ENCODE data around the gene SYTL3. TPM values are rescaled to one million over a fixed set of nuclear protein-coding genes. Genes with fewer than 3 reads are reported as not detected.

The SYTL3 gene
- total and polyA plus RNA-seq, 2 of the 8 experiments (the other 6 are each of a cell fraction or from before 2014, with no cell fraction given): 0.27 to 0.99 TPM

DNA sequence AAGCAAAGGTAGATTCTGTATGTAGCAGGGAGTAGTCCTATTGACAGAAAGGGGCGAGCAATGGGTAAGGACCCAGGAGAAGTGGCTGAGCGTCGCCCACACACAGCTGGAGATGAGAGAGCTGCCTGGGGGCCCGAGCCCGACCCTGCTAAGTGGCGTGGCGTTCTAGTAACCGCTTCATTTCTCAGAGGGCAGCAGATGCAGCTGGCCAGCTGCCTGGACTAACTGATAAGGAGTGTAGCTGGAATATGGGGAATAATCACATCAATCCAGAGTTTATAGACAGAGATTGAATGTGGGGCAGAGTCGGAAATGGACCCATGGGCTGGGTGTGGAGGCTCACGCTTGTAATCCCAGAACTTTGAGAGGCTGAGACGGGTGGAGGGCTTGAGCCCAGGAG is 104.9 kb downstream of the SYTL3 start:
- Histone ChIP-seq H3K23ac (ENCODE audit: insufficient read length) (no peak overlapping the region), H3K79me2 (ENCODE audit: control insufficient read depth in 1 of 2, insufficient read depth in 2 of 2, low read length in 2 of 2) (no peaks in the 10 kb centered on the region), H2AK5ac (ENCODE audit: low read depth, low read length) (no peak overlapping the region), H3K4me3 (ENCODE audit: extremely low read depth in 1 of 4, insufficient read depth in 2 of 4, low read depth in 3 of 4, low read length in 4 of 4) (no peak overlapping the region), H2BK15ac (ENCODE audit: low read length) (no peak overlapping the region), H3K79me1 (ENCODE audit: low read depth, low read length) (no peaks in the 10 kb centered on the region), H3K56ac (replicated peaks; ENCODE audit: insufficient read length, low read depth, low read length) (no peak overlapping the region), H2BK5ac (ENCODE audit: low read depth, low read length) (no peak overlapping the region), H3K9ac (replicated peaks in 1 of 4; ENCODE audit: extremely low read depth in 1 of 4, low read depth in 3 of 4, low read length in 3 of 4) (no peak overlapping the region), H2AFZ (ENCODE audit: low read length) (no peak overlapping the region), H3K23me2 (ENCODE audit: low read depth, low read length) (no peaks in the 10 kb centered on the region), H4K5ac (ENCODE audit: insufficient read length, low read depth, low read length) (no peak overlapping the region), H3K27ac (ENCODE audit: low read depth, low read length) (no peak overlapping the region), H3K36me3 (ENCODE audit: control insufficient read depth in 2 of 4, insufficient read depth in 4 of 4, low read length in 3 of 4) (no peaks in the 10 kb centered on the region), H4K20me1 (replicated peaks in 1 of 2; ENCODE audit: control insufficient read depth in 1 of 2, insufficient read depth in 2 of 2, low read length in 2 of 2) (no peaks in the 10 kb centered on the region), H4K91ac (replicated peaks; ENCODE audit: insufficient read length, low read length) (no peak overlapping the region), H3K9me3 (ENCODE audit: insufficient read depth in 2 of 2, low read depth in 1 of 2, low read length in 1 of 2) (no peaks in the 10 kb centered on the region), H3K4ac (replicated peaks; ENCODE audit: insufficient read length, low read depth, low read length) (no peak overlapping the region), H3K27me3 (replicated peaks in 1 of 4; ENCODE audit: control insufficient read depth in 3 of 4, extremely low read depth in 1 of 4, insufficient read depth in 3 of 4, low read length in 3 of 4) (no peaks in the 10 kb centered on the region; a peak in 2 of 7 replicates), H4K8ac (ENCODE audit: extremely low read depth, insufficient read depth, low read length) (no peak overlapping the region), H2BK120ac (replicated peaks; ENCODE audit: low read depth, low read length) (no peak overlapping the region), H3K14ac (ENCODE audit: insufficient read length) (no peak overlapping the region), H2BK12ac (ENCODE audit: low read depth, low read length) (no peak overlapping the region), H3K4me2 (ENCODE audit: insufficient read depth in 1 of 2, low read depth in 2 of 2, low read length in 2 of 2) (no peak overlapping the region), H3K18ac (ENCODE audit: extremely low read depth, low read length) (no peak overlapping the region), H3K4me1 (replicated peaks in 1 of 4; ENCODE audit: control insufficient read depth in 3 of 4, insufficient read depth in 4 of 4, low read length in 3 of 4) (peaks cover 0 to 19% (median 7%) of the 10 kb centered on the region in 4 experiments; a peak in 6 of 7 replicates), H2BK20ac (ENCODE audit: low read length) (no peak overlapping the region)
- no peak for FAIRE-seq
- 95% methylated on average over 11 of the region's 11 CpGs; no CpG with 5 or more reads in 1 of the 2 experiments for WGBS, 2 experiments (ENCODE audit: extremely low coverage in 1 of 2, insufficient coverage in 1 of 2, insufficient read length in 1 of 2, insufficient replicate concordance in 2 of 2, low coverage in 1 of 2, low lambda C conversion rate in 2 of 2, missing lambda C conversion rate in 1 of 2)
- ChIA-PET CTCF (ENCODE audit: partially characterized antibody) (interaction anchor here (0.5 to 2.0 kb wide), 7 partner anchors 11 to 330 kb away, joined by 3 to 8 read pairs (median 4); no protein-coding TSS in a partner anchor), POLR2A (ENCODE audit: partially characterized antibody) (interaction anchor here (1.3 to 3.1 kb wide), 2 partner anchors 9 to 24 kb away, joined by 4 to 20 read pairs; no protein-coding TSS in a partner anchor)
- TF ChIP-seq TEAD4 (IDR thresholded peaks at IDR 0.05; ENCODE audit: low read depth, low read length): no peak
- no peak for DNase-seq (ENCODE audit: low read depth in 1 of 2, low spot score in 2 of 2)
